Measurements from ENCODE around the gene SUZ12. TPM values are rescaled to one million over a fixed set of nuclear protein-coding genes. Genes with fewer than 3 reads are reported as not detected.

The SUZ12 gene
- total RNA-seq, 1 experiment from 2014 or later = 38.5 TPM

GRCh38 chr17:32010114-32010513 lies 73.3 kb downstream of the SUZ12 start:
- no peak overlapping the region for H2BK120ac ChIP-seq (ENCODE audit: low read depth, low read length, poor library complexity, severe bottlenecking)
- no peak overlapping the region for H3K9ac ChIP-seq (ENCODE audit: extremely low read depth, insufficient read length, low read length)
- peaks cover 16% of the 10 kb centered on the region for H3K27me3 Mint-ChIP-seq (ENCODE audit: low read depth)
- H3K4me3 Mint-ChIP-seq = peak overlapping the region; percentile 45 to 74; a peak in 1 of 5 replicates
- no peak overlapping the region for H4K8ac ChIP-seq (replicated peaks; ENCODE audit: insufficient read length, low read depth, low read length)
- DNase-seq = no peak
- no CpG with 5 or more reads among the region's 4 CpGs for WGBS (ENCODE audit: extremely low coverage, insufficient read length, low lambda C conversion rate)
- H3K4me1 Mint-ChIP-seq = peaks cover 17 to 20% of the 10 kb centered on the region in 2 experiments
- H2BK5ac ChIP-seq (ENCODE audit: insufficient read length, low read length) = no peak overlapping the region
- no peak overlapping the region for H3T11ph ChIP-seq (ENCODE audit: low read length)
- H3K23ac ChIP-seq (ENCODE audit: insufficient read length, low read depth, low read length) = no peak overlapping the region
- no peaks in the 10 kb centered on the region for H3K79me1 ChIP-seq (ENCODE audit: insufficient read depth, low read depth, low read length, poor library complexity, severe bottlenecking)
- no peaks in the 10 kb centered on the region for H3K9me3 ChIP-seq (ENCODE audit: control insufficient read depth, low read depth, low read length)
- H3K27ac Mint-ChIP-seq = peak overlapping the region in 1 of 3 experiments; percentile 26; a peak in 1 of 7 replicates
- no peaks in the 10 kb centered on the region for H3K9me3 Mint-ChIP-seq
- no peak overlapping the region for H2BK15ac ChIP-seq (ENCODE audit: low read depth, low read length)
- no peak overlapping the region for H3K27ac ChIP-seq (ENCODE audit: insufficient read length, low read depth, low read length)
- no peak overlapping the region for H3K4ac ChIP-seq (ENCODE audit: low read depth, low read length)
- H3K4me1 ChIP-seq (ENCODE audit: insufficient read depth, low read length) = no peaks in the 10 kb centered on the region; the same call in 1 of the 2 replicates
- H2BK20ac ChIP-seq (ENCODE audit: low read depth, low read length, poor library complexity, severe bottlenecking) = no peak overlapping the region
- H3K23me2 ChIP-seq (ENCODE audit: insufficient read length, low read depth, low read length, poor library complexity, severe bottlenecking) = peaks cover 10% of the 10 kb centered on the region
- H3K14ac ChIP-seq (ENCODE audit: insufficient read depth, low read length) = no peak overlapping the region
- H2AFZ ChIP-seq (ENCODE audit: low read length) = no peak overlapping the region
- H4K20me1 ChIP-seq (ENCODE audit: control insufficient read depth, insufficient read depth, insufficient read length) = no peaks in the 10 kb centered on the region
- H3K18ac ChIP-seq (ENCODE audit: insufficient read length, low read depth, low read length) = no peak overlapping the region
- H3K27me3 ChIP-seq (ENCODE audit: insufficient read depth, low read length) = no peaks in the 10 kb centered on the region
- no peak overlapping the region for H2AK5ac ChIP-seq (ENCODE audit: insufficient read length, low read length)
- no peak for TF ChIP-seq CTCF (conservative IDR thresholded peaks at IDR 0.05)
- no peak overlapping the region for H3K4me2 ChIP-seq (ENCODE audit: insufficient read depth, insufficient read length, low read length)
- H3K56ac ChIP-seq (ENCODE audit: insufficient read length, low read depth, low read length) = no peak overlapping the region
- H3K79me2 ChIP-seq (ENCODE audit: insufficient read depth, low read length) = peaks cover 5% of the 10 kb centered on the region; the same call in 1 of the 2 replicates
- H4K5ac ChIP-seq (ENCODE audit: insufficient read length, low read depth, low read length) = no peak overlapping the region
- H3K36me3 Mint-ChIP-seq (ENCODE audit: insufficient read depth in 1 of 3, low read depth in 3 of 3) = peaks cover 3 to 17% (median 6%) of the 10 kb centered on the region in 3 experiments; a peak in 5 of 7 replicates
- no peak overlapping the region for H2BK12ac ChIP-seq (ENCODE audit: insufficient read length, low read depth, low read length)
- no peak overlapping the region for H4K91ac ChIP-seq (ENCODE audit: insufficient read length, low read depth, low read length)
